Measurements from ENCODE around the gene TSKU. TPM values are rescaled to one million over a fixed set of nuclear protein-coding genes. Genes with fewer than 3 reads are reported as not detected.
"Not testable (repeated sequence)": the region's sequence is repeated elsewhere in the genome, so short reads cannot be mapped to it uniquely, and the experiment has no call there.

TSKU gene
- total RNA-seq, 1 donor from 2014 or later: 79.5 TPM

DNA sequence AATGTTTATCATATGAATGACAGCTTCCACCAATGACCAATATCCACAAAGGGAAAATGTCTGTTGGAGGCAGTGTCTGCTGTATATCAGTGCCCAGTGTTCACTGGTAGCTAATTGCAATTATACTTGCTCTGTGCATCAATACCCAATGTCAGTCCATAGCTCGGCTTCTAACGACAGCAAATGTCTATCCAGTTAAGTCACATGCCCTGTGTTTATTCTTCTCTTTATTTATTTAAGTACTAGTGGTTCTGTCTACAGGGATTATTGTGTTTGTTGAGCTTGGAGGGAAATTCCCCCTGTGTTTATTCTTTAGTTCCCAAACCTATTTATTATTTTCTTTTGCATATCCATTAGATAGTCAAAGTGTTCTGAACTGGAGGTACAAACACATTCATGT, 18.6 kb downstream of the TSKU start:
- no peak for DNase-seq (ENCODE audit: low spot score)

DNA sequence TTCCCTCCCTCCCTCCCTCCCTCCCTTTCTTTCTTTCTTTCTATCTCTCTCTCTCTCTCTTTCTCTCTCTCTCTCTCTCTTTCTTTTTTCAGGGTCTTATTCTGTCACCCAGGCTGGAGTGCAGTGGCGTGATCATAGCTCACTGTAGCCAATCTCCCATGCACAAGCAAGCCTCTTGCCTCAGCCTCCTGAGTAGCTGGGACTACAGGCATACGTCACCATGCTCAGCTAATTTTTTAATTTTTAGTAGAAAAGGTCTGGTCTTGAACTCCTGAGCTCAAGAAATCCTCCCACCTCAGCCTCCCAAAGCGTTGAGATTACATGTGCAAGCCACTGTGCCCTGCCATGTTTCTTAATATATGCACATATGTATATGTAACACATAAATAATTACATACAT, 19.0 kb downstream of the TSKU start:
- peak; percentile 15 for DNase-seq (ENCODE audit: low spot score)

DNA sequence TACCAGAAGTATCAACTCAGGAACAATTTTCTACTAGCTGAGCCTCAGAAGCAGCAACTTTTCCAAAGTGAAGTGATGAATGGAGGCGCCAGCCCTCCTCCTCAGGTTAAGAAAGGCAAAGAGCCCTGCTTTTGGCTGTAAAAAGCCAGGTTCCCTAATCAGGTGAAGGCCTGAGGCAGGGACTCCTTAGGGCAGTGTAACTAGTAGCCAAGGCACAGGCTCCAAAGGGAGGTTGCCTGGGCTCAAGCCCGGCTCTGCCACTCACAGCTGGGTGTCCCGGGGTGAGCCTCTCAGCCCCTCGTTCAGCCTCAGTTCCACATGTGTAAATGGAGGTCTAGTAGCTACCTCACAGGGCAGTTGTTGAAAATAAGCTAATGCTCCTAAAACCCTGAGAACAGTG, 19.5 kb downstream of the TSKU start:
- peak; percentile 34 for DNase-seq (ENCODE audit: low spot score)

DNA sequence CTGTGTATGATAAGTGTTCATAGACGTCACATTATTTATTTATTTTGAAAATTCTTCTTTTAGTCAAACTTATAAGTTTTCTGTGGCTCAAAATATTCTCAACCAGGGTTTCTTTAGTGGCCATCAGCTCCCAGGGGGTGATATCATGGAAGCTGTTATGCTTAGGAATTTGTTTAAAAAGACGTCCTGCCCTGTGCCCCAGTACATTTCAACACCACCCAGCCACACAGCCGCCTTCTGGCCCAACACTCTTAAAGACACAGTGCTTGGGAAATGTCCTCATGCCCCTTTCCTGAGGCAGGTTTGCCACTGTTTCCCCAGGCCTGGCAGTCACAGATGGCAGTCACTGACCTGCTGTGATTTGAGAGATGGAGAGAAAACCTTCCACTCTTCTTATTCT, 19.9 kb downstream of the TSKU start:
- peak; percentile 51 for DNase-seq (ENCODE audit: low spot score)

DNA sequence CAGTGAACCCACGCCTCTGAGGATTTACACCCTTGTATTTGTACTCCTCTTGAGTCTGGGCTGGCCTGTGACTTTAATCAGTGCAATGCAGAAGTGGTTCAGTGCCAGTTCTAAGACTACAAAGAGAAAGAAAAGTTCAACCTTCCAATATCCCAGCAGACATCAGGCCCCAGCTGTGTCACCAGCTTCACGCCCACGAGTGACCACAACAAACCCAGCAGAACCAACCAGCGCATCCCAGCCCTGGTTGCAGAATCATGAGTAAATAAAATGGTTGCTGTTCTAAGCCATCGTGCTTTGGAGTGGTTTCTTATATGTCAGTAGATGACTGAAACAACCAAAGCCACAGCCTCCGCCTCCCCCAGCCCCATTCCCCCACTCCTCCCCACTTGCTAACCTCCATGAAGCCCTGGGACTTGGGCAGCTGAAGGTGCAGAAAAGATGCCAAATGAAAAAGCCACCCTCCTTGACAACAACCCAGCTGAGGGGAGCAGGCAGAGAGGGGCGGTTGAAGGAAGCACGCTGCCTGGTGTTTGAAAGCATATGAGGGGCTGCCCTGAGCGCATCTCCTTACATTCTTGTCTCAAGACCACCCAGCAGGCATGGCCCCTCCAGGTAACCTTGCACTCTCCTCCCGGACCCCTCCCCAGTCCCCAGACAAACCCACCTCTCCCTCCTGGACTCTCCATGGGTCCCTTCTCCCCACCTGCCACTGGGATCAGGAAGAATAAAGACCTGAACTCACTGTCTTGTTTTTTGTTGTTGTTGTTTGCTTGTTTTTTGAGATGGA, 20.9 kb downstream of the TSKU start:
- DNase-seq (ENCODE audit: low spot score): no peak

DNA sequence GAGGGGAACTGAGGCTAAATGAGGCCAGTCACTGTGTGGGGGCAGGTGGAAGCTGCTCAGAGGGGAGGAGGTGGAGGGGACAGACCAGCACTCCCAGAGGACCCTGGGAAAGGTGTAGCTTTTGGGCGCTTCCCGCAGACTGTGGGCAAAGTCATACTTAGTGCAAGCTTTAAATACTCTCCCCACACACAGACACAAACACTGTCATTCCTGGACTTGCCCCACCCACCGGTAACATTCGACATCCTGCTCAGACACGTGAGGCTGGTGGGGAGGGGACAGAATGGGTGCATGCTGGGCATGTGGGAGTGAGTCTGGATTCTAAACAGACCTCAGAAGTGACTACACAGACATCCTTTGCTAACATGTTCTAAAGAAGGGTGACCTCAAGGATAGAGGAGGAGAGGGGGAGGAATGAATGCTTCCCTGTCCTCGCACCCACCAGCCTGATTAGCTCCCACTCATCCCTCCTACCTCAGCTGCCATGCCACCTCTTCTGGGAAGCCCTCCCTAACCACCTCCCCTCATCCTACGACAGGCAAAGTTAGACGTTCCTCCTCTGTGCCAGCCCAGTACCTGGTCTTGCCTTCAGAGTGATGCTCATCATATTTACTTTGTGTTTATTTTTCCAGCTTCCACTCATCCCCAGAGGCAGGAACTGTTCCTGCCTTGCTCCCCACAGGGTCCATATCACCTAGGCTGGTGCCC, 22.2 kb downstream of the TSKU start:
- DNase-seq (ENCODE audit: low spot score): peak; percentile 50

DNA sequence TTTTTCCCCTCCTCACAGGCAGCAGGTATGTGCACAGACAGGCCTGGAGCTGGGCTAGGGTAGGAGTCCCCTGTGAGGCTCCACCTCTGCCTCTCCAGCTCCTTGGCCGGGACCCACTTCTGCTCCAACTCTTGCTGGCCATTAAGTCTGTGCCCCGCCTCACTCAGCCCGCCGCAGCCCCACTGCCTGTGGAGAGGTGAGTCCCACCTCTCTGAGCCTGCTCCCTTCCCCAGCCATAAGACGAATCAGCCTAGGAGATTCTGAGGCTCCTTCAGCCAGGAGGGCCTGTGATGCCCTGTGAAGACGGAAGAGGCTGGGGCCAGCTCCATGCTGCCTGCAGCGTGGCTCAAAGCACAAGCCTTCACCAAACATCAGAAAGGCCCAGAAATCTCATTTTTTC, 23.0 kb downstream of the TSKU start:
- peak; percentile 40 for DNase-seq (ENCODE audit: low spot score)

DNA sequence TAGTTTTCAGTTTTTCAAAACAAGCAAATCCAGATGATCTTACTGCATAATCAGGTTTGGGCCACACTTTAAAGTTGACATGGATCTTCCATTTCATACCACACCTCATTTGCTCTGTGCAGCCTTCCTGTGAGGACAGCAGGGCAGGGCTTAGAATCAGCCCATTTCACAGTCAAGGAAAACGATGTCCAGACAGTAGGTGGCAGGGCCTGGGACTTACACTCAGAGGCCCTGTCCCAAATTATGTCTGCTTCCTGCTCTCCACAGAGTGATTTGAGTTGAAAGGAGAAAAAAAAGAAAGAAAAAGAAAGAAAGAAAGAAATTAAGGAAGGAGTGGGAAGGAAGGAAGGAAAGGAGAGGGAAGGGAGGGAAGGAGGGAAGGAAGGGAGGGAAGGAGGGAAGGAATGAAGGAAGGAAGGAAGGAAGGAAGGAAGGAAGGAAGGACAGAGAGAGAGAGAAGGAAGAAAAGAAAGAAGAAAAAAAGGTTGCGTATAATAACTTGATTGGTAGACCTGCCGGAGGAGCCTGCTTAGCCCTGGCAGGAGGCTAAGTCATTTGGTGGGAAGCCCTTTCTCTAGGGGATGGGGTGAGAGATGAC, 23.6 kb downstream of the TSKU start:
- no peak for DNase-seq (ENCODE audit: low spot score)

DNA sequence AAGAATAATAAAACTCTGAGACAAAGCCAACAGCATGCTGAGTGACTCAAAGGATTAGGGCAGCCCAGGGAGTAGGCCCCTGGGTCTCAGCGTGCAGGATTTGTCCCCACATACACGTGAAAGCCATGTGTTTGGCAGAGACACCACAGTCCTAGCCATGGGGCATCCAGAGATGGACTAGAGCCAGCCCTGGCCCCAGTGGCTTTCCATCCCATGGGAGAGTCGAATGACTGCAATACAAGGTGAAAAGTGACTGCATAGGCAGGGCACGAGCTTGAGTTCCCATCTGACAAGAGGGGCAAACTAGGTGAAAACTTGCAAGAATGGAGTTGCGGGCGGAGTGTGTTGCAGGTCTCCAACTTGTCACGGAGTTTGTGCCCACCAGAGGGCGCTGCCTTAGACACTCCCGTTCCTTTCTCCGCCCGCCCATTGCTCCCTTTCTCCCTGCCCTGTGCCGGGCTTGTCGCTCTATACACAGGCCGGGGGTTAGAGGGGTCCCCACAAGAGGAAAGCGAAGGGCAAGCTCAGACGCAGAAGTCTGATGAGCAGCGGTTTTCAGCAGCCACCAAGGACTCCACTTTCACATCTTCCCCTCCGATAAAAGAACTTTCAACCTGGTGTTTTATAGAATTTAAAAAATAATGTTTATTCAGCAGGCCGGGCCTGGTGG, 24.2 kb downstream of the TSKU start:
- DNase-seq (ENCODE audit: low spot score): peak; percentile 89

DNA sequence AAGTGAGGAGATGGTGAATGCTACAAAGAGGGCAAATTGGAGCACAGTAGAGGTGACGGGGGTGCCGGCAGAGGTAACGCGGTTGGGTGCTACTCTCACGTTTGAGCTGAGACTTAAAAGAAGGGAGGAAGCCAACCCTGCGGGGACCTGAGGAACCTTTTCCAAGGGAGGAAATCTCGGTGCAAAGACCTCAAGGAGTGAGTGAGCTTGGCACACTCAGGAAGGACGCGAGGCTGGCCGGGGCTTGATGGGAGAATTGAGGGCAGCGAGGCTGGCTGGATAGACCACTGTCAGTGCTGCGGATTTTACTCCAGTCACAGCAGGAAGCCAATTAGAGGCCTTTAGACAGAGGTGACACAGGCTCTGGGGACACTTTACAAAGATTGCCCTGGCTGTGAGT, 25.0 kb downstream of the TSKU start:
- DNase-seq (ENCODE audit: low spot score): no peak

DNA sequence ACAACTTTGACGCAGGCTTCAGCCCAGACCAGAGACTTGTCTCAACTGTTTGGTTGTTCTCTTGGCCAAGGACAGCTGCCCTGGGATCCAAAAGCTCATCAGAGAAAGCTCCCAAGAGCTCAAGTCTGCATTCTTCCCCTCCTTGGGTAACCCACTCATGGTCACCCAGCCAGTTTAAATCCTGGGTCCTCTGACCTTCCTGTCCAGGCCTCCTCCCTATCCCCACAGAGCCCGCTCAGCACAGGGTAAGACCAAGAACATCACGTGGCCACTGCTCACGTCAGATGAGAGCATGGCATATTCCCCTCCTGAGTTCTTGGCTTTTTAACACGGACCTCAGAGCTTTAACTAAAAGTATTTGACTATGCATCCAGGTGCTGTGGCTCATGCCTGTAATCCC, 25.8 kb downstream of the TSKU start:
- DNase-seq (ENCODE audit: low spot score): peak; percentile 37

DNA sequence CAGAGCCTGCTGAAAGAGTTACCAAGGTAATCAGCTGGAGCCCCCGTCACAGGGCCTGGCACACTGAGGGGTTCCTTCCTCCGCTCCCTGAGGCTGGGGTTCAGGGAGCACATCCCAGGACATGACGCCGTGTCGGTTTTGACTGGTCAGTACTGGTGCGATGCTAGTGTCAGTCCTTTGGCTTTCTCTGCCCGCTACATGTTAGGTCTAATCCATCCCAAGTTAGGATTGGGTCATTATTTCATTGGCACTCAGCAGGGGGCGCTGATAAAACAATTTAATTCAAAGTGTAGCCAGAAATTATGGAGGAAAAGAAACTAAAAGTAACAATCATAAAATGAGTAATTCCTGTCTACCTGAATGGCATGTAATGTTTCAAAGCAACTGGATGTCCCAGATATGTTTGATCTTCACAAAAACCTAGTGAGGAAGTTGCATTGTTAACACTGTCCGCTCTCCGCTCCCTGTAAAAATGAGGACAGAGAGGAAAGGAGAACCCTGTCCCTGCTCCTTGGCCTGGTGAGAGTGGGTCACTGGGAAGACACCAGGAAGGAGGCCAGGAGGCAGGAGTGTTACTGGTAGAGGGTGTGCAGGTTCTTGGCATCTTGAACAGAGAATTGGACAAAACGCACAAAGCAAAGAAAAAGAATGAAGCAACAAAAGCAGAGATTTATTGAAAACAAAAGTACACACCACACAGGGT, 27.1 kb downstream of the TSKU start:
- no peak for DNase-seq (ENCODE audit: low spot score)

DNA sequence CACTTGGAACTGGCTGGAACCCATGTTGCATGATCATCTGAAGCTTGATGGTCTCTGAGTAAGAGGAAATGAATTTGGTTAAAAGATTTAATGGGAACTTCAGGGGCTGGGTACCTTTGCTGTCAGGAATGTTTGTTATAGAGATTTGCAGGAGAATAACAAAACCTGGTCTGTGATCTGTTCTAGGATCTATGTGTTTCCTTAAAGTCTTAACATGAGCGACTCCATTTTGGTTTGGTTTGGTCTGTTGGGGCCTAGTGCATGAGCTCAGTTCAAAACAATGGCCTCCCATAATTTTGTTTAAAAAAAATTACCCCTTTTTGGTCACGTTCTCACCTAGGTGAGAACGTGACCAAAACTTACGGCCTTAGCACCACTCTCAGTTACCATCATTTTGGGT, 28.1 kb downstream of the TSKU start:
- no peak for DNase-seq (ENCODE audit: low spot score)

DNA sequence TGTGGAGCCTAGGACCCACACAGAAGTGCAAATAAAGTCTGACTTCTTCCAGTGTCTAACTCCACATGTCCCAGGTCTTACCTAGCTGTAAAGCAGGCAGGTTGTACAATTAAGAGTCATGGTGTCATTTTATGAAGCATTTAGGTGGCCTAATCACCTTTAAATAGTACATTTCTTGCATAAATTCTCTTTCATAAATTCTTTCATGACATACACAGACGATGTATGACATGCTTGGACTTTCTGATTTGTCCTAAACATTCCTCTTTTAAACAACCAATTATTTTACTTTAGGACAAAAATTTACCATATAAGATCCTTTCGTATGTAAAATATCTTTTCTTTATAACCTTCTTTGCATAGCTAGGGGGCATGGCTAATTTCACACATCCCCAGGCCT, 31.3 kb downstream of the TSKU start:
- DNase-seq (ENCODE audit: low spot score): no peak

DNA sequence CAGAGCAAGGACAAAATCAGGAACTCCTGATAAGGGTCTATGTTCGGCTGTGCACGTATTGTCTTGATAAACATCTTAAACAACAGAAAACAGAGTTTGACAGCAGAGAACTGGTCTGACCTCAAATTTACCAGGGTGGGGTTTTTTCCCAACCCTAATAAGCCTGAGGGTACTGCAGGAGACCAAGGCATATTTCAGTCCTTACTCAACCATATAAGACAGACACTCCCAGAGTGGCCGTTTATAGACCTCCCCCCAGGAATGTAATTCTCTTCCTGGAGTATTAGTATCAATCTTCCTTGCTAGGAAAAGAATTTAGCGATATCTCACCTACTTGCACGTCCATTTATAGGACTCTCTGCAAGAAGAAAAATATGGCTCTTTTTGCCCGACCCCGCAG, 32.5 kb downstream of the TSKU start:
- not testable (repeated sequence) for DNase-seq (ENCODE audit: low spot score)

DNA sequence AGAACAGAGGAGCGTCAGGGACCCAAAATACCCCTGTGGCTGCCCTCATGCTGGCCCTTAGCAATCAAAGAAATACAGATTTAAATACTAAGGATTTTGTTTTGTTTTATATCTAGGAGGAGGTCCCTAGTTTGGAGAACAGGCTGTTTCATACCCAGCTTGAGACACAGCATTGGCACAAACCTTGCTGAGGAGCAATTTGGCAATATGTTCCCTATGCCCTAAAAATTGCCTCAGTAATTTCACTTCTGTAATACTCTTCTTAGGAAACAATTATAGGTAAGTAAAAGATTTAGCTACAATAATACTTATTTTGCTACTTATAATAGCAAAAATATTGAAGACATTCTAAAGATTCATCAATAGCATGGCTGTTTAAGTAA, 37.0 kb downstream of the TSKU start:
- no peak for DNase-seq (ENCODE audit: low spot score)

DNA sequence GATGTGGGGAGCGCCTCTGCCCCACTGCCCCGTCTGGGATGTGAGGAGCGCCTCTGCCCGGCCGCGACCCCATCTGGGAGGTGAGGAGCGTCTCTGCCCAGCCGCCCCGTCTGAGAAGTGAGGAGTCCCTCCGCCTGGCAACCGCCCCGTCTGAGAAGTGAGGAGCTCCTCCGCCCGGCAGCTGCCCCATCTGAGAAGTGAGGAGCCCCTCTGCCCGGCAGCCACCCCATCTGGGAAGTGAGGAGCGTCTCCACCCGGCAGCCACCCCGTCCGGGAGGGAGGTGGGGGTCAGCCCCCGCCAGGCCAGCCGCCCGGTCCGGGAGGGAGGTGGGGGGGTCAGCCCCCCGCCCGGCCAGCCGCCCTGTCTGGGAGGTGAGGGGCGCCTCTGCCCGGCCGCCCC, 38.2 kb downstream of the TSKU start:
- DNase-seq (ENCODE audit: low spot score): not testable (repeated sequence)

DNA sequence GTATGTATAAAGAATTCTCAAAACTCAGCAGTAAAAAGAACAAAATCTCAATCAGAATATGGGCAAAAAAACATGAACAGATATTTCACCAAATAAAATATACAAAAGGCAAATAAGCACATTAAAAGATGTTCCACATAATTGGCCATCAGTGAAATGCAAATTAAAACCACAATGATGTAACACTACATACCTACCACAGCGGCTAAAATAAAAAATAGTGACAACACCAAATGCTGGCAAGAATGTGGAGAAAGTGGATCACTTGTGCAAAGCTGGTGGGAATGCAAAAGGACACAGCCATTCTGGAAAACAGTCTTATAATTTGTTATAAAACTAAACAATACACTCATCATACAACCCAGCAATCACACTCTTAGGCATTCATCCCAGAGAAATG, 39.2 kb downstream of the TSKU start:
- DNase-seq (ENCODE audit: low spot score): no peak

DNA sequence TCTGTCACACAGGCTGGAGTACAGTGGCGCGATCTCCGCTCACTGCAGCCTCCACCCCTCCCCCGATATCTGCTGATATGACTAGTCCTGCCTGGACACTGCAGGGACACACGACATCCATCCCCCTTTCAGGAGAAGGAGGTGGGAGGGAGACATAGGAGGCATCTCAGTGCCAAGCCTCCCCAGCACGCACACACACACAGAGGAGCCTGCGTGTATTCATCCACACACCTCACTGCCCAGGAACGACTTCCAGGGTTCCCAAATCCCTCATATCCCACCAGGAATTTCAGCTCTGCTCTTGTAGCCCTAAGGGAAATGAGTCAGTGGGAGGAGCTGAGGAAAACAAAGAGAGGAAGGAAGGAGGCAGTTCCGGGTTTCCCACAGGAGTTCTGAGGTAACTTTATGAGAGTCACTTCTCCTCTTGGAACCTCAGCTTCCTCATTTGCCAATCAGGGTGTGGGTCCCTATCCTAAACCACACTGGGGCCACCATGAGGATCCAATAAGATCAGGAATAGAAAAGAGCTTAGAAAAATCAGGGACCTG, 40.4 kb downstream of the TSKU start:
- peak; percentile 38 for DNase-seq (ENCODE audit: low spot score)

DNA sequence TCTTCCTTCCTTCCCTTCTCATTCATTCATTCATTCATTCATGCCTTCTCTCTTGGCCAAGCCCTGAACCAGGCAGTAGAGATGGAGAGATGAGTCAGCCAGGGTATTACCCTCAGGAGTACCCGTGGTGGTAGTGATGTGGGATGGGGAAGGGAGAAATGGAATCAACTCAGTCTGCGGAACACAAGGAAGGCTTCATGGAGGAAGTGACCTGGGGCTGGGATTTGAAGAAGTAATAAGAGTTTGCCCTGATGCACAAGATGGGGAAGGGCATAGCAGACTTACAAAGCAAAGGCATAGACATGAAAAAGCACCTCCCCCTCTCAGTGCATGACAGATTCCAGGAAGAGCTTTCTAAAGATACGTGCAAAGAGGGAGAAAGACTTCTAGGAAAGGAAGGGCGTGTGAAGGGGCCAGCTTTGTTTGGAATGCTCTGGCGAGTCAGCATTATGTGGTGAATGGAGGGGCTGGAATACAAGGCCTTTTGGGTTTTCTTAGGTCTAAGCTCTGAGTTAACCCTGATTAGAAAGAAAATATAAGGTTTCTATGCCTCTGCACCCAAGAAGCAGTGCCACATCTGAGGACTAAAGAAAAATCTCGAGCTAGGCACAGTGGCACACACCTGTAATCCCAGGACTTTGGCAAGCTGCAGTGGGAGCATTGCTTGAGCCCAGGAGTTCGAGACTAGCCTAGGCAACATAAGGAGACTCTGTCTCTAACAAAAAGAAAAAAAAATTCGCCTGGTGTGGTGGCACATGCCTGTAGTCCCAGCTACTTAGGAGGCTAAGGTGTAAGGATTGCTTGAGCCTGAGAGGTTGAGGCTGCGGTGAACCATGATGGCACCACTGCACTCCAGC, 41.2 kb downstream of the TSKU start:
- DNase-seq (ENCODE audit: low spot score): no peak
